Measurements from ENCODE around the gene UTP11.

UTP11 gene

GRCh38 chr1:38043036-38043747, 30.7 kb downstream of the UTP11 start:
- Mint-ChIP-seq H3K27ac (no peak overlapping the region), H3K4me1 (peaks cover 3 to 17% of the 10 kb centered on the region in 2 donors), H3K27me3 (peaks cover 60 to 79% of the 10 kb centered on the region in 2 donors), H3K4me3 (peak overlapping the region in 1 of 2 donors; percentile 5), H3K36me3 (peaks cover 0 to 3% of the 10 kb centered on the region in 2 donors), H3K9me3 (no peaks in the 10 kb centered on the region)
- DNase-seq = no peak
- no peak for ATAC-seq (replicated peaks)

- Mint-ChIP-seq H3K9me3 (no peaks in the 10 kb centered on the region), H3K4me3 (peak overlapping the region; percentile 79), H3K27me3 (peaks cover 48 to 68% of the 10 kb centered on the region in 2 donors), H3K27ac (peak overlapping the region; percentile 70), H3K4me1 (peaks cover 3 to 17% of the 10 kb centered on the region in 2 donors), H3K36me3 (peaks cover 0 to 3% of the 10 kb centered on the region in 2 donors)
- no peak for DNase-seq
- ATAC-seq (replicated peaks) = no peak
These were observed 32.0 kb downstream of the UTP11 start for GRCh38 chr1:38044221-38045215.

GRCh38 chr1:38045401-38046332, 33.1 kb downstream of the UTP11 start:
- Mint-ChIP-seq H3K36me3 (peaks cover 0 to 3% of the 10 kb centered on the region in 2 donors), H3K27ac (no peak overlapping the region), H3K4me1 (peaks cover 10 to 17% of the 10 kb centered on the region in 2 donors), H3K27me3 (peaks cover 39 to 57% of the 10 kb centered on the region in 2 donors), H3K9me3 (no peaks in the 10 kb centered on the region), H3K4me3 (no peak overlapping the region)
- no peak for DNase-seq
- ATAC-seq (replicated peaks) = no peak

- Mint-ChIP-seq H3K27ac (peak within 1 kb of the TSS; percentile 65), H3K27me3 (peaks cover 36 to 49% of the 10 kb centered on the region in 2 donors), H3K36me3 (peaks cover 0 to 3% of the 10 kb centered on the region in 2 donors), H3K4me3 (peak within 1 kb of the TSS; percentile 78 to 85), H3K4me1 (peaks cover 11 to 17% of the 10 kb centered on the region in 2 donors), H3K9me3 (no peaks in the 10 kb centered on the region)
- DNase-seq = no peak
- peak in 1 of 2 donors; percentile 7 for ATAC-seq (replicated peaks)
These were observed 33.9 kb downstream of the UTP11 start, which contains the start of gene POU3F1 for GRCh38 chr1:38046333-38046883. Gene POU3F1 (minus strand): TSS chr1:38046793. CDS start chr1:38046743, 50 bp downstream.

GRCh38 chr1:38046884-38047602, 34.5 kb downstream of the UTP11 start:
- H3K9me3 Mint-ChIP-seq = no peaks in the 10 kb centered on the region
- H3K4me1 Mint-ChIP-seq = peaks cover 17 to 22% of the 10 kb centered on the region in 2 donors
- ATAC-seq (replicated peaks) = peak; percentile 77 to 80
- peak overlapping the region; percentile 65 for H3K27ac Mint-ChIP-seq
- peak overlapping the region; percentile 78 to 85 for H3K4me3 Mint-ChIP-seq
- peak; percentile 45 for DNase-seq
- H3K36me3 Mint-ChIP-seq = peaks cover 0 to 3% of the 10 kb centered on the region in 2 donors
- peaks cover 29 to 43% of the 10 kb centered on the region in 2 donors for H3K27me3 Mint-ChIP-seq

- peak overlapping the region; percentile 65 for H3K27ac Mint-ChIP-seq
- no peaks in the 10 kb centered on the region for H3K9me3 Mint-ChIP-seq
- H3K36me3 Mint-ChIP-seq = peaks cover 0 to 3% of the 10 kb centered on the region in 2 donors
- H3K4me3 Mint-ChIP-seq = peak overlapping the region; percentile 78 to 85
- no peak for DNase-seq
- H3K27me3 Mint-ChIP-seq = peaks cover 23 to 37% of the 10 kb centered on the region in 2 donors
- H3K4me1 Mint-ChIP-seq = peaks cover 22 to 28% of the 10 kb centered on the region in 2 donors
- no peak for ATAC-seq (replicated peaks)
These were observed 35.1 kb downstream of the UTP11 start for GRCh38 chr1:38047603-38048141.

GRCh38 chr1:38050397-38051078, 38.0 kb downstream of the UTP11 start:
- H3K27ac Mint-ChIP-seq = no peak overlapping the region
- no peak overlapping the region for H3K4me3 Mint-ChIP-seq
- no peak for ATAC-seq (replicated peaks)
- no peak for DNase-seq
- peaks cover 13 to 25% of the 10 kb centered on the region in 2 donors for H3K27me3 Mint-ChIP-seq
- H3K36me3 Mint-ChIP-seq = no peaks in the 10 kb centered on the region
- H3K4me1 Mint-ChIP-seq = peaks cover 31 to 40% of the 10 kb centered on the region in 2 donors
- no peaks in the 10 kb centered on the region for H3K9me3 Mint-ChIP-seq

GRCh38 chr1:38051079-38051543, 38.6 kb downstream of the UTP11 start:
- no peak for DNase-seq
- Mint-ChIP-seq H3K27me3 (peaks cover 13 to 31% of the 10 kb centered on the region in 2 donors), H3K4me1 (peaks cover 31 to 40% of the 10 kb centered on the region in 2 donors), H3K27ac (no peak overlapping the region), H3K4me3 (no peak overlapping the region), H3K9me3 (no peaks in the 10 kb centered on the region), H3K36me3 (no peaks in the 10 kb centered on the region)
- ATAC-seq (replicated peaks) = no peak

GRCh38 chr1:38052750-38053415, 40.3 kb downstream of the UTP11 start:
- DNase-seq = peak; percentile 37
- peak overlapping the region; percentile 23 to 28 for H3K4me3 Mint-ChIP-seq
- peak; percentile 74 to 83 for ATAC-seq (replicated peaks)

GRCh38 chr1:38053416-38054091, 41.0 kb downstream of the UTP11 start:
- no peaks in the 10 kb centered on the region for H3K36me3 Mint-ChIP-seq
- ATAC-seq (replicated peaks) (peak in 1 of 2 donors; percentile 49), DNase-seq (no peak)
- peaks cover 13 to 23% of the 10 kb centered on the region in 2 donors for H3K27me3 Mint-ChIP-seq
- no peak overlapping the region for H3K27ac Mint-ChIP-seq
- no peak overlapping the region for H3K4me3 Mint-ChIP-seq
- no peaks in the 10 kb centered on the region for H3K9me3 Mint-ChIP-seq
- peaks cover 25 to 38% of the 10 kb centered on the region in 2 donors for H3K4me1 Mint-ChIP-seq

More at GRCh38 chr1:38052750-38053415, 40.3 kb downstream of the UTP11 start:
- peaks cover 25 to 38% of the 10 kb centered on the region in 2 donors for H3K4me1 Mint-ChIP-seq
- peaks cover 9 to 24% of the 10 kb centered on the region in 2 donors for H3K27me3 Mint-ChIP-seq
- peak overlapping the region; percentile 63 for H3K27ac Mint-ChIP-seq
- no peaks in the 10 kb centered on the region for H3K9me3 Mint-ChIP-seq
- no peaks in the 10 kb centered on the region for H3K36me3 Mint-ChIP-seq

- Mint-ChIP-seq H3K4me1 (peaks cover 25 to 35% of the 10 kb centered on the region in 2 donors), H3K36me3 (no peaks in the 10 kb centered on the region), H3K27ac (no peak overlapping the region), H3K27me3 (peaks cover 22 to 37% of the 10 kb centered on the region in 2 donors), H3K4me3 (no peak overlapping the region), H3K9me3 (no peaks in the 10 kb centered on the region)
- DNase-seq (no peak), ATAC-seq (replicated peaks) (no peak)
These were observed 42.9 kb downstream of the UTP11 start for GRCh38 chr1:38055398-38055797.

All from stimulated activated naive B cell treated with anti-CD40 and anti-IgM and Interleukin-4, amounts not matched to agents 10 μg/mL and 1 μg/mL and 100 μg/mL, for 72 hours (primary cell).